HG02610 (cell line): ENCODE results near the gene TAF11L10.
"Not testable (repeated sequence)": the region's sequence is repeated elsewhere in the genome, so short reads cannot be mapped to it uniquely, and the experiment has no call there.

Experiments
- ATAC-seq: cut with Tn5 transposase; IDR thresholded peaks from one replicate; pipeline ENCODE4 v1.9.1; 2021; ENCODE audit warnings: mild to moderate bottlenecking, moderate library complexity; ENCODE audit not compliant: unreplicated experiment

Gene TAF11L10

DNA sequence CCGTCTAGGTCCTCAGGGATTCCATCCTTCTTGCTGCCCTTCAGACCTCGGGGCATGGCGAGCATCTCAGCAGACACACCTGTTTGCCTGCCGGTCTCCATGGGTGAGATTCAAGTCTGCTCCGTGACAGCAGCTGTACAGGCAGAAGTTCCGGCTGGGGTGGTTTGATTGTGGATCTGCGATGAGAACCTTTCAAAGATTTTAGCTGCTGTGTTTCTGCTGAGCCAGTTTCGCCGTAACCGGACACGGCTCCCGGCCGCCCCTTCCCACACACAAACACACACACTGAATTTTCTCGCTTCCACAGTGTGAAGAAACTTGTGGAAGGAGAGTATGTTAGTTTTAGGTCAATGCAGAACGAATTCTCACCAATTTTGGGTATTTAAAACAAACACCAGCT is at the start of gene TAF11L10:
Gene TAF11L10, minus strand, starts transcription at position 101 of the 400 bp plus-strand sequence.
- not testable (repeated sequence) for ATAC-seq

- no peak for ATAC-seq
Observed at GRCh38 chr5:17634160-17634559, 36.5 kb upstream of the TAF11L10 start, which contains the start of gene TAF11L14. Gene TAF11L14 (plus strand): TSS chr5:17634460.

DNA sequence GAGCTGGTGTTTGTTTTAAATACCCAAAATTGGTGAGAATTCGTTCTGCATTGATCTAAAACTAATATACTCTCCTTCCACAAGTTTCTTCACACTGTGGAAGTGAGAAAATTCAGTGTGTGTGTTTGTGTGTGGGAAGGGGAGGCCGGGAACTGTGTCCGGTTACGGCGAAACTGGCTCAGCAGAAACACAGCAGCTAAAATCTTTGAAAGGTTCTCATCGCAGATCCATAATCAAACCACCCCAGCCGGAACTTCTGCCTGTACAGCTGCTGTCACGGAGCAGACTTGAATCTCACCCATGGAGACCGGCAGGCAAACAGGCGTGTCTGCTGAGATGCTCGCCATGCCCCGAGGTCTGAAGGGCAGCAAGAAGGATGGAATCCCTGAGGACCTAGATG is 34.2 kb upstream of the TAF11L10 start, which contains the start of gene TAF11L13:
Gene TAF11L13, plus strand, starts transcription at position 301 of the 400 bp plus-strand sequence.
- ATAC-seq: not testable (repeated sequence)

- ATAC-seq: no peak
Observed at GRCh38 chr5:17625686-17626085, 28.1 kb upstream of the TAF11L10 start.

- no peak for ATAC-seq
Observed at GRCh38 chr5:17620627-17621026, 23.0 kb upstream of the TAF11L10 start.

DNA sequence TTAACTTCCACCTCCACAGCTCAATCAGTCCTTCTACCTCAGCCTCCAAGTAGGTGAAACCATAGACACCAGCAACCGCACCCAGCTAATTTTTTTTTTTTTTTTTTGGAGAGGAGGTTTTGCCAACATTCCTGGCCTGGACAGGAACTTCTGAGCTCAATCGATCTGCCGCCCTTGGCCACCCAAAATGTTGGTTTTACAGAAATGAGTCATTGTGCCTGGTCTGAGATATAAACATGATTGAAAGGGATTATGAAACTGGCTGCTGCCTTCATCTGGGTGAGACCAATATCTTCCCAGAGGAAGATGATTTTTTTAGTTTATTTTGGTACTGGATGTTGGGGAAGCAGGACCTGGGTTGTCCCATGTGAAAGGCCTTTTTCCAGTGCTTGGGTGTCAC is 21.7 kb upstream of the TAF11L10 start:
- no peak for ATAC-seq

GRCh38 chr5:17614872-17615605 is 17.4 kb upstream of the TAF11L10 start:
- ATAC-seq: no peak

DNA sequence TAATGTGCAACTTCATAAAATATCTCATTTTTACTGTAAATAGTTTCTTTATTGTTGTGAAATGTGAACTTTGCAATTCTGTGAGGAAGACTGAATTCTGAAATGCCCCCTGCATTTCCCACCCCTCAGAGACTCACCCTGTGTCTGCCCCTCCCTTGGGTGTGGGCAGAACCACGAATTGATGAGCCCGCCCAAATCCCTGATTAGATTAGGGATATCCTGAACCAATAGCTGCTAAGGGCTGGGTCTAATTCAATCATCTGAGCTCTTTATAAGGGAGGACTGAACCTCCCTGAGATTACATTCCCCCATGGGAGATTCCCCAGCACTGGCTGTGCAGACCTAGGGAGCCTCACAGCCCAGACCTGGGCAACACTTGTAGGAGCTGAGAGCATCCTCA is 12.5 kb upstream of the TAF11L10 start, which contains the start of gene TAF11L12:
Gene TAF11L12, plus strand, starts transcription at position 301 of the 400 bp plus-strand sequence.
- not testable (repeated sequence) for ATAC-seq

- ATAC-seq: not testable (repeated sequence)
Observed at GRCh38 chr5:17607461-17607860, 9.8 kb upstream of the TAF11L10 start.

- ATAC-seq: no peak
Observed at GRCh38 chr5:17604951-17605350, 7.3 kb upstream of the TAF11L10 start.

DNA sequence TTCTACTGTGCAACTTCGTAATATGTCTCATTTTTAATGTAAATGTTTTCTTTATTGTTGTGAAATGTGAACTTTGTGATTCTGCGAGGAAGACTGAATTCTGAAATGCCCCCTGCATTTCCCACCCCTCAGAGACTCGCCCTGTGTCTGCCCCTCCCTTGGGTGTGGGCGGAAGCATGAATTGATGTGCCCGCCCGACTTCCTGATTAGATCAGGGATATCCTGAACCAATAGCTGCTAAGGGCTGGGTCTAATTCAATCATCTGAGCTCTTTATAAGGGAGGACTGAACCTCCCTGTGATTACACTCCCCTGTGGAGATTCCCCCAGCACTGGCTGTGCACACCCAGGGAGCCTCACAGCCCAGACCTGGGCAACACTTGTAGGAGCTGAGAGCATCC is 6.3 kb upstream of the TAF11L10 start, which contains the start of gene TAF11L11:
Gene TAF11L11, plus strand, starts transcription at position 304 of the 400 bp plus-strand sequence.
- ATAC-seq: not testable (repeated sequence)

DNA sequence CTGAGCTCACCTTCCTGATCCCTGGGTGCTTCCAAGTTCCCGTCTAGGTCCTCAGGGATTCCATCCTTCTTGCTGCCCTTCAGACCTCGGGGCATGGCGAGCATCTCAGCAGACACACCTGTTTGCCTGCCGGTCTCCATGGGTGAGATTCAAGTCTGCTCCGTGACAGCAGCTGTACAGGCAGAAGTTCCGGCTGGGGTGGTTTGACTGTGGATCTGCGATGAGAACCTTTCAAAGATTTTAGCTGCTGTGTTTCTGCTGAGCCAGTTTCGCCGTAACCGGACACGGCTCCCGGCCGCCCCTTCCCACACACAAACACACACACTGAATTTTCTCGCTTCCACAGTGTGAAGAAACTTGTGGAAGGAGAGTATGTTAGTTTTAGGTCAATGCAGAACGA is 3.4 kb downstream of the TAF11L10 start, which contains the start of gene TAF11L9:
Gene TAF11L9, minus strand, starts transcription at position 140 of the 400 bp plus-strand sequence.
- not testable (repeated sequence) for ATAC-seq

DNA sequence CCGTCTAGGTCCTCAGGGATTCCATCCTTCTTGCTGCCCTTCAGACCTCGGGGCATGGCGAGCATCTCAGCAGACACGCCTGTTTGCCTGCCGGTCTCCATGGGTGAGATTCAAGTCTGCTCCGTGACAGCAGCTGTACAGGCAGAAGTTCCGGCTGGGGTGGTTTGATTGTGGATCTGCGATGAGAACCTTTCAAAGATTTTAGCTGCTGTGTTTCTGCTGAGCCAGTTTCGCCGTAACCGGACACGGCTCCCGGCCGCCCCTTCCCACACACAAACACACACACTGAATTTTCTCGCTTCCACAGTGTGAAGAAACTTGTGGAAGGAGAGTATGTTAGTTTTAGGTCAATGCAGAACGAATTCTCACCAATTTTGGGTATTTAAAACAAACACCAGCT is 6.8 kb downstream of the TAF11L10 start, which contains the start of gene TAF11L8:
Gene TAF11L8, minus strand, starts transcription at position 101 of the 400 bp plus-strand sequence.
- ATAC-seq: not testable (repeated sequence)

DNA sequence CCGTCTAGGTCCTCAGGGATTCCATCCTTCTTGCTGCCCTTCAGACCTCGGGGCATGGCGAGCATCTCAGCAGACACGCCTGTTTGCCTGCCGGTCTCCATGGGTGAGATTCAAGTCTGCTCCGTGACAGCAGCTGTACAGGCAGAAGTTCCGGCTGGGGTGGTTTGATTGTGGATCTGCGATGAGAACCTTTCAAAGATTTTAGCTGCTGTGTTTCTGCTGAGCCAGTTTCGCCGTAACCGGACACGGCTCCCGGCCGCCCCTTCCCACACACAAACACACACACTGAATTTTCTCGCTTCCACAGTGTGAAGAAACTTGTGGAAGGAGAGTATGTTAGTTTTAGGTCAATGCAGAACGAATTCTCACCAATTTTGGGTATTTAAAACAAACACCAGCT is 12.0 kb downstream of the TAF11L10 start, which contains the start of gene TAF11L7:
Gene TAF11L7, minus strand, starts transcription at position 101 of the 400 bp plus-strand sequence.
- not testable (repeated sequence) for ATAC-seq
